GM10248 (cell line): ENCODE data around the gene SDC1.

Experiments
- CTCF ChIA-PET: fragments of 300-600 bp; sonication (Branson Sonifier 250); formaldehyde crosslinking; extraction: SDS; loops from one replicate; lab custom pipeline; 2021; ENCODE audit warnings: antibody characterized with exemption; lab: Yijun Ruan, JAX
- POLR2A ChIA-PET: fragments of 350-650 bp; sonication (Branson Sonifier 250); formaldehyde crosslinking; extraction: SDS; loops from one replicate; lab custom pipeline; 2020; ENCODE audit warnings: antibody characterized with exemption; lab: Yijun Ruan, JAX
- DNase-seq: peaks from one replicate; pipeline ENCODE4 v3.0.0; 2012; ENCODE audit errors: extremely low spot score
- TF ChIP-seq, protein P1 (sequence below): IDR thresholded peaks from 2 replicates; pipeline ENCODE4 v1.5.1; 2012; ENCODE audit warnings: mild to moderate bottlenecking, low read depth; ENCODE audit errors: extremely low read depth, missing control alignments, control extremely low read depth

Gene SDC1

DNA sequence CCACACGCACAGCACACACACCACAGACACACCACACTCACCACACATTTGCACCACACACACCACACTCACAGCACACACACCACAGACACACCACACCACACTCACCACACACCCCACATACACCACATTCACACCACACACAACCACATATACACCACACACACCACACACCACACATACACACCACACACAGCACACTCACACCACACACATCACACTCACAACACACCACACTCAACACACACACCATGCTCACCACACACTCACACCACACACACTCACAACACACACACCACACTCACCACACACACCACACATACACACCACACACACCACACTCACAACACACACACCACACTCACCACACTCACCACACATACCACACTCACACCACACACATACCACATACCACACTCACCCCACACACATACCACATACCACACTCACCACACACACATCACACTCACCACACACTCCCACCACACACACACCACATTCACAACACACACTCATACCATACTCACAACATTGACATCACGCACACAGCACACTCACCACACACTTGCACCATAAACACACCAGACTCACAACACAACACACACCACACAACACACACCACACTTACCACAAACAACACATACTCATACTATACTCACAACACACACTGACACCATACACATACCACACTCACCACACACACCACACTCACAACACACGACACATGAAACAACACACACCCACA lies 60.0 kb downstream of the SDC1 start:
- no peak for DNase-seq
- TF ChIP-seq, protein P1, sequence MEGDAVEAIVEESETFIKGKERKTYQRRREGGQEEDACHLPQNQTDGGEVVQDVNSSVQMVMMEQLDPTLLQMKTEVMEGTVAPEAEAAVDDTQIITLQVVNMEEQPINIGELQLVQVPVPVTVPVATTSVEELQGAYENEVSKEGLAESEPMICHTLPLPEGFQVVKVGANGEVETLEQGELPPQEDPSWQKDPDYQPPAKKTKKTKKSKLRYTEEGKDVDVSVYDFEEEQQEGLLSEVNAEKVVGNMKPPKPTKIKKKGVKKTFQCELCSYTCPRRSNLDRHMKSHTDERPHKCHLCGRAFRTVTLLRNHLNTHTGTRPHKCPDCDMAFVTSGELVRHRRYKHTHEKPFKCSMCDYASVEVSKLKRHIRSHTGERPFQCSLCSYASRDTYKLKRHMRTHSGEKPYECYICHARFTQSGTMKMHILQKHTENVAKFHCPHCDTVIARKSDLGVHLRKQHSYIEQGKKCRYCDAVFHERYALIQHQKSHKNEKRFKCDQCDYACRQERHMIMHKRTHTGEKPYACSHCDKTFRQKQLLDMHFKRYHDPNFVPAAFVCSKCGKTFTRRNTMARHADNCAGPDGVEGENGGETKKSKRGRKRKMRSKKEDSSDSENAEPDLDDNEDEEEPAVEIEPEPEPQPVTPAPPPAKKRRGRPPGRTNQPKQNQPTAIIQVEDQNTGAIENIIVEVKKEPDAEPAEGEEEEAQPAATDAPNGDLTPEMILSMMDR: no peak
- ChIA-PET POLR2A (no interaction called here), CTCF (no interaction called here)

DNA sequence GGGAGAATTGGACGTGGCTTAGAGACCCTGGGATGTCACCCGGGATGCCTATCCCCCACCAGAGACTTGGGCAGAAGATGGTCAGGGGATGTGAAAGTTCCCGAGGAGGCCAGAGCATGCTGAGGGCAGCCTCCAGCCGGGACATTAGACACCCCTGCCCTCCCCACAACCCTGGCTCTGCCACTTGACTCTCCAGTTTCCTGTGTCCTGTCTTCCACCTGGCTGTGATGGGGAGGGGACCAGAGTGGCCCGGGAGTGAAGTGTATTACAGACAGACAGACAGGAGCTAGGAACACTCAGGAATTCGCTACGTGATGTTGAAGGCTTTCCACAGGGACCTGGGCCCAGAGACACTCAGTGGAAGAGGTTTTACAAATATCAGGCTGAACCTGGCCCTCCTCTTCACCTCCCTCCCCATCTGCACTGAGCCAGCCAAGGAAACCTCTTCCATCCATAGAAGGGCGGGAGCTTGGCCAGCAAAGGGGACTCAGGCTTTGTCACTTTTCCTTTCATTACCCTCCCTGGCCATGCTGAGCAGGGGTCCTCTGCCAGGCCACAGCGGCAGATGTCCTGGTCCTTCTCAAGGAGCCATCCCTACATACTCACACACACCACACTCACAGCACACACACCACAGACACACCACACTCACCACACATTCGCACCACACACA lies 60.7 kb downstream of the SDC1 start:
- TF ChIP-seq, protein P1: no peak
- ChIA-PET POLR2A (no interaction called here), CTCF (interaction anchor here (0.9 to 1.1 kb wide), 3 partner anchors 18 to 61 kb away, joined by 3 read pairs; no protein-coding TSS in a partner anchor)
- no peak for DNase-seq

GRCh38 chr2:20159411-20160070 lies 65.4 kb downstream of the SDC1 start:
- ChIA-PET POLR2A (no interaction called here), CTCF (interaction anchor here (1.1 kb wide), 1 partner anchor 13 kb away, joined by 3 read pairs; no protein-coding TSS in a partner anchor)
- no peak for DNase-seq
- TF ChIP-seq, protein P1: no peak

GRCh38 chr2:20157193-20157891 lies 67.6 kb downstream of the SDC1 start:
- ChIA-PET POLR2A (no interaction called here), CTCF (interaction anchor here (1.2 to 1.5 kb wide), 2 partner anchors 9 to 19 kb away, joined by 3 read pairs; no protein-coding TSS in a partner anchor)
- DNase-seq: no peak
- TF ChIP-seq, protein P1: no peak

DNA sequence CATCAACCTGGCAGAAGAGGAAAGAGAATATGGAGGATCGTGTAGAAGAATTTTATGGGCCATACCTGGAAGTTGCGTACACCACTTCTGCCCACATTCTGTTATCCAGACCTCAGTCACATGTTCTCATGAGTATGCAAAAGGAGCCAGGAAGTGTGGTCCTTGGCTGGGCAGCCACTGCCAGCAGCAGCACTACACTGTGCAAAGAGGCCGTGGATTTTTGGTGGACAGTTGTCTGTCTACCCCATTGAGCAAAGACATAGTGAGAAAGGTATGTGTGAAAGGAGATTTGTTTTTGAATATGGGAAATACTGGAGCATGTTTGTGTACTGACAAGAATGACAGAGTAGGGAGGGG lies 68.1 kb downstream of the SDC1 start:
- TF ChIP-seq, protein P1: no peak
- ChIA-PET CTCF (no interaction called here), POLR2A (no interaction called here)
- no peak for DNase-seq
